ENCODE measurements around the gene PPIG.

PPIG gene

GRCh38 chr2:169670215-169670651 lies 86.1 kb downstream of the PPIG start:
- H3K4me3 ChIP-seq (replicated peaks; ENCODE audit: low read depth, low read length), result no peak overlapping the region
- DNase-seq (ENCODE audit: low read depth), result peak; percentile 33
- TF ChIP-seq, protein P1, sequence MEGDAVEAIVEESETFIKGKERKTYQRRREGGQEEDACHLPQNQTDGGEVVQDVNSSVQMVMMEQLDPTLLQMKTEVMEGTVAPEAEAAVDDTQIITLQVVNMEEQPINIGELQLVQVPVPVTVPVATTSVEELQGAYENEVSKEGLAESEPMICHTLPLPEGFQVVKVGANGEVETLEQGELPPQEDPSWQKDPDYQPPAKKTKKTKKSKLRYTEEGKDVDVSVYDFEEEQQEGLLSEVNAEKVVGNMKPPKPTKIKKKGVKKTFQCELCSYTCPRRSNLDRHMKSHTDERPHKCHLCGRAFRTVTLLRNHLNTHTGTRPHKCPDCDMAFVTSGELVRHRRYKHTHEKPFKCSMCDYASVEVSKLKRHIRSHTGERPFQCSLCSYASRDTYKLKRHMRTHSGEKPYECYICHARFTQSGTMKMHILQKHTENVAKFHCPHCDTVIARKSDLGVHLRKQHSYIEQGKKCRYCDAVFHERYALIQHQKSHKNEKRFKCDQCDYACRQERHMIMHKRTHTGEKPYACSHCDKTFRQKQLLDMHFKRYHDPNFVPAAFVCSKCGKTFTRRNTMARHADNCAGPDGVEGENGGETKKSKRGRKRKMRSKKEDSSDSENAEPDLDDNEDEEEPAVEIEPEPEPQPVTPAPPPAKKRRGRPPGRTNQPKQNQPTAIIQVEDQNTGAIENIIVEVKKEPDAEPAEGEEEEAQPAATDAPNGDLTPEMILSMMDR (IDR thresholded peaks at IDR 0.05; ENCODE audit: low read length, missing control alignments), result no peak

GRCh38 chr2:169670937-169671336 lies 86.8 kb downstream of the PPIG start:
- TF ChIP-seq, protein P1 (IDR thresholded peaks at IDR 0.05; ENCODE audit: low read length, missing control alignments), result no peak
- no peak for DNase-seq (ENCODE audit: low read depth)
- H3K4me3 ChIP-seq (replicated peaks; ENCODE audit: low read depth, low read length), result no peak overlapping the region

DNA sequence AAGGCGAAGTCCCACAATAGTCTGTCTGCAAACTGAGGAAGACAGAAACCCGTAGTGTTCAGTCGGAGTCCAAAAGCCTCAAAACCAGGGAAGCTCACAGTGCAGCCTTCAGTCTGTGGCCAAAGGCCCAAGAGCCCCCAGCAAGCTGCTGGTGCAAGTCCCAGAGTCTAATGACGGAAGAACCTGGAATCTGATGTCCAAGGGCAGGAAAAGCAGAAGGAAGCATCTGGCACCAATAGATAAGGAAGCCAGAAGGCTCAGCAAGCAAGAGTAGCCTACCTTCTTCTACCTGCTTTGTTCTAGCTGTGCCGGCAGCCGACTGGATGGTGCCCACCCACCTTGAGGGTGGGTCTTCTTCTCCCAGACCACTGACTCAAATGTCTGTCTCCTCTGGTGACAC lies 88.3 kb downstream of the PPIG start:
- no peak for DNase-seq (ENCODE audit: low read depth)
- TF ChIP-seq, protein P1 (IDR thresholded peaks at IDR 0.05; ENCODE audit: low read length, missing control alignments), result no peak
- no peak overlapping the region for H3K4me3 ChIP-seq (replicated peaks; ENCODE audit: low read depth, low read length)

- H3K4me3 ChIP-seq (replicated peaks; ENCODE audit: low read depth, low read length), result no peak overlapping the region
- no peak for DNase-seq (ENCODE audit: low read depth)
- TF ChIP-seq, protein P1 (IDR thresholded peaks at IDR 0.05; ENCODE audit: low read length, missing control alignments), result no peak
Observed at GRCh38 chr2:169673106-169673505, 89.0 kb downstream of the PPIG start.

DNA sequence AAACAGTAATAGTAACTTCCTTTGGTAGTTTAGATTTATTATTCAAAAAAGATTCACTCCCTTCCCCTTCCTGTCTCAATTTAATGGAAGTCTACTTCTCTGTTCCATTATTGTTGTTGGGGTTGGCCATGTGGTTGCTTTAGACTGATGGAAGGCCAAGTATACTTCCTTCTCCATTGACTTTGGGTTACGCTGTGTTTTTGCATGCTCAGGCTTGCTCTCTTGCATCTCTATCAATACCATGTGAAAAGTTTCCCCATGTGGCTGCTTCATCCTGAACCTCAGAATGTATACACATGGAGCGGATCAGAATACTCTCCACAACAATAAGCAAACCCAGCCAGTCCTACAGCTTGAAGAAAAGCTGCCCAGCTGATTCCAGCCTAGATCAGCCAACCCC lies 89.8 kb downstream of the PPIG start:
- TF ChIP-seq, protein P1 (IDR thresholded peaks at IDR 0.05; ENCODE audit: low read length, missing control alignments), result no peak
- no peak overlapping the region for H3K4me3 ChIP-seq (replicated peaks; ENCODE audit: low read depth, low read length)
- DNase-seq (ENCODE audit: low read depth), result no peak

- no peak for DNase-seq (ENCODE audit: low read depth)
- TF ChIP-seq, protein P1 (IDR thresholded peaks at IDR 0.05; ENCODE audit: low read length, missing control alignments), result peak; percentile 12
- H3K4me3 ChIP-seq (replicated peaks; ENCODE audit: low read depth, low read length), result no peak overlapping the region
Observed at GRCh38 chr2:169676357-169676756, 92.2 kb downstream of the PPIG start.

DNA sequence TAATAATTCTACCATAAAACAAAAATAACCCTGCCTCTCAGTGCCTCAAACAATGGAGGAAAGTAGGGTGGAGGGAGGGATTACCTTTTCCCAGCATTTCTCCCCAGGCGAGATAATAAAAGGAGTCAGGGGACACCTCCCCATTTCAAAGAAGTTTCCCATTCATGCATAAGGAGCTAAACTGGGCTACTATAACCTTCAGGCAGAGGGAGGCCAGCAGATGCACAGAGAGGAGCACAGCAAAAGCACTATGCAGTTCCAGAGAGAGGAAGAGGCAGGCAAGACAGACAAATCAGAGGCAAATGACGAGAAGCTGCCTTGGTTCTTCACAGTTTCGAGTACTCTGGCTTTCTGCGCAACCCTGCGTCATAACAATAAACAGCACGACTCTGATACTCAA lies 92.7 kb downstream of the PPIG start:
- DNase-seq (ENCODE audit: low read depth), result no peak
- TF ChIP-seq, protein P1 (IDR thresholded peaks at IDR 0.05; ENCODE audit: low read length, missing control alignments), result no peak
- no peak overlapping the region for H3K4me3 ChIP-seq (replicated peaks; ENCODE audit: low read depth, low read length)
